ENCODE measurements around the gene TYW3.

The TYW3 gene

DNA sequence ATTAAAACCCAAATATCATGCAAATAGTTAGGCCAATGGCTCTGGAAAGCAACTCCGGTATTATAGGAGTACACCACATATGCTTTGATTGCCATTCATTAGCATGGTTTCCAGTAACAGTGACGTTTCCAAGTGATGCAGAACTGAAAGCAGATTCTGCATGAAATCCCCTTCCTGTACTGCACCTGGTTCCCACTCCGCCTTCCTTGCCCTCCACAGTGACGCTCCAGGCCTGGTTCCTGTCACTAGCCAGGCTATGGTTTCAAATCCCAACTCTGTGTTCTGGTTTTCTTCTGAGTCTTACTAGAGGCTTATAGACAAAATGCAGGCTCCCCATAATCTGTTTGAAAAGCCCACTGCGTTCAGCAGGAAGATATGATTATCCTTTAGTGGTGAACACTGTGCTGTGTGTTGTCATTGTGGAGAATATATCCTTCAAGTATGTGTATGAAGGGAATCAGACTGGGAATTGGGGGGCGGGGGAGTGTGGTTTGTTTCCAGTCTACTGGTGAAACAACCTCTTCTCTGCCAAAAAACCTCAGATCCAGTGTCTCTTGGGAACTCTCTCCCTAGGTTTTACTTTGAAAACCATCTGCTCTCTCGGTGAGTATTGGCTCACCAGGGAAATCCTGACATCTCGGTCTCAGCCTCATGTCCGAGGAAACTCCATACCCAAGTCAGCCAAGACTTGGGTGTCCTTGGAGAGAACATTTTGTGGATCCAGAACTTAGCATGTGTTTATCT, 78.7 kb downstream of the TYW3 start:
- DNase-seq: peak; percentile 91

GRCh38 chr1:74812180-74812541, 79.2 kb downstream of the TYW3 start:
- DNase-seq: peak; percentile 61

All from NCI-H2171 treated with DMSO at 0.1 percent for 48 hours (cell line).